K562 (cell line): ENCODE results near the gene SYNPO. TPM values are rescaled to one million over a fixed set of nuclear protein-coding genes. Genes with fewer than 3 reads are reported as not detected.

ENCODE experiments used
- ATAC-seq: fragments of 200-7000 bp; cut with Tn5 transposase; 3 replicates; pipeline ENCODE4 v1.9.1; 2020; ENCODE audit warnings: moderate library complexity
- BruUV-seq: library from RNA; stranded (reverse); fragments of 400-500 nt; replicated peaks from 2 replicates; lab custom pipeline; 2021; lab: Mats Ljungman, UMichigan
- CTCF ChIA-PET: fragments of 300-600 bp; formaldehyde crosslinking; extraction: SDS; loops from one replicate; lab custom pipeline; 2021; ENCODE audit warnings: low intra/inter-chr PET ratio; lab: Yijun Ruan, JAX
- POLR2A ChIA-PET: fragments of 300-600, 350-650 bp; sonication (Branson Sonifier 250); formaldehyde crosslinking; extraction: SDS; loops from one replicate; lab custom pipeline; 2021; ENCODE audit warnings: antibody characterized with exemption, inconsistent platforms; lab: Yijun Ruan, JAX
- DNase-seq, 4 experiments: peaks; one replicate each; pipeline versions ENCODE4 v3.0.0 to v3.0.0-alpha.2; 2011 to 2018; ENCODE audit warnings: low spot score in 3 of 4, mixed read lengths in 3 of 4; ENCODE audit errors: extremely low read depth in 1 of 4
- FAIRE-seq: peaks from 2 replicates; lab custom pipeline; 2011; peaks lifted over from hg19 to GRCh38; lab: Jason Lieb, UNC
- H2AFZ ChIP-seq: 2 replicates; pipeline ENCODE4 v1.6.0; 2011; ENCODE audit warnings: low read depth, low read length, control low read depth, inconsistent platforms
- H3K27ac ChIP-seq: fragments of 200-600 bp; 3 replicates; pipeline ENCODE4 v1.8.0; 2011; ENCODE audit warnings: low read depth, mild to moderate bottlenecking, control low read depth, inconsistent platforms, low read length, moderate library complexity, mixed read lengths; ENCODE audit errors: extremely low read depth
- H3K27me3 ChIP-seq, 2 experiments: fragments of 300-600 bp in 1 of 2; 2 replicates in 1 of 2; 3 replicates in 1 of 2; pipeline versions ENCODE4 v1.6.0 to v1.8.0; 2011; ENCODE audit warnings: inconsistent platforms in 2 of 2, low read length in 2 of 2, mild to moderate bottlenecking in 1 of 2, mixed read lengths in 1 of 2, moderate library complexity in 1 of 2; ENCODE audit not compliant: control insufficient read depth in 2 of 2, insufficient read depth in 2 of 2
- H3K36me3 ChIP-seq: fragments of 300-600 bp; 3 replicates; pipeline ENCODE4 v1.8.0; 2011; ENCODE audit warnings: mild to moderate bottlenecking, low read length, inconsistent platforms; ENCODE audit not compliant: control insufficient read depth, insufficient read depth
- H3K4me1 ChIP-seq, 2 experiments: fragments of 200-600 bp in 1 of 2; replicated peaks in 1 of 2; 2 replicates in 1 of 2; 3 replicates in 1 of 2; pipeline versions ENCODE4 v1.5.1 to v1.8.0; 2011; ENCODE audit warnings: inconsistent platforms in 2 of 2, low read length in 2 of 2, mild to moderate bottlenecking in 1 of 2, mixed read lengths in 1 of 2, moderate library complexity in 1 of 2; ENCODE audit not compliant: control insufficient read depth in 2 of 2, insufficient read depth in 2 of 2
- H3K4me2 ChIP-seq: 2 replicates; pipeline ENCODE4 v1.6.1; 2011; ENCODE audit warnings: low read length, control low read depth, inconsistent platforms, mixed read lengths; ENCODE audit not compliant: insufficient read depth
- H3K4me3 ChIP-seq: fragments of 200-600 bp; sonication (generic), shearing (Covaris generic); 2 replicates; pipeline ENCODE4 v1.5.1; 2016; ENCODE audit warnings: control low read depth, inconsistent platforms
- H3K79me2 ChIP-seq: fragments of 200-600 bp; 3 replicates; pipeline ENCODE4 v1.8.0; 2011; ENCODE audit warnings: low read length, inconsistent platforms; ENCODE audit not compliant: control insufficient read depth, insufficient read depth
- H3K9ac ChIP-seq, 2 experiments: 2 replicates each; pipeline versions ENCODE4 v1.6.0 to v1.6.1; 2011; ENCODE audit warnings: low read depth in 2 of 2, low read length in 2 of 2, control low read depth in 1 of 2, inconsistent platforms in 1 of 2, mild to moderate bottlenecking in 1 of 2, mixed read lengths in 1 of 2; ENCODE audit not compliant: insufficient read depth in 1 of 2
- H3K9me1 ChIP-seq: one replicate; pipeline ENCODE4 v1.6.0; 2011; ENCODE audit warnings: inconsistent platforms, mild to moderate bottlenecking, low read length, moderate library complexity; ENCODE audit not compliant: control insufficient read depth, insufficient read depth
- H3K9me3 ChIP-seq: replicated peaks from 2 replicates; pipeline ENCODE4 v1.5.1; 2011; ENCODE audit warnings: low read depth, low read length, inconsistent platforms; ENCODE audit not compliant: control insufficient read depth, insufficient read depth
- H4K20me1 ChIP-seq: replicated peaks from 2 replicates; pipeline ENCODE4 v1.6.1; 2011; ENCODE audit warnings: low read length, inconsistent platforms, mixed read lengths; ENCODE audit not compliant: control insufficient read depth, insufficient read depth
- E2F3 ChIP-seq: fragments of 250-450 bp; sonication (Bioruptor Pico); IDR thresholded peaks from 2 replicates; pipeline ENCODE4 v1.4.0; 2020; ENCODE audit warnings: mild to moderate bottlenecking
- EZH2 ChIP-seq: IDR thresholded peaks from 2 replicates; pipeline ENCODE4 v1.6.1; 2012; ENCODE audit warnings: low read depth, mild to moderate bottlenecking, inconsistent platforms, low read length, borderline replicate concordance
- FOSL1 ChIP-seq: fragments of 200-800 bp; sonication (Bioruptor generic); conservative IDR thresholded peaks from 2 replicates; pipeline ENCODE4 v1.6.1; 2016; ENCODE audit warnings: missing genetic modification characterization, missing compliant biosample characterization
- GTF2A2 ChIP-seq: IDR thresholded peaks from 2 replicates; pipeline ENCODE4 v1.6.1; 2016; ENCODE audit warnings: mild to moderate bottlenecking, missing genetic modification characterization, missing compliant biosample characterization
- HOXB6 ChIP-seq: fragments of 250-450 bp; sonication (Bioruptor Pico); IDR thresholded peaks from 2 replicates; pipeline ENCODE4 v1.5.1; 2022; ENCODE audit warnings: mild to moderate bottlenecking, borderline replicate concordance
- KLF13 ChIP-seq: fragments of 450-650 bp; IDR thresholded peaks from 2 replicates; pipeline ENCODE4 v1.6.1; 2016; ENCODE audit warnings: missing genetic modification characterization, low read depth, mild to moderate bottlenecking, missing compliant biosample characterization, moderate library complexity, borderline replicate concordance
- POLR2AphosphoS2 ChIP-seq: IDR thresholded peaks from 2 replicates; pipeline ENCODE4 v1.6.1; 2012; ENCODE audit warnings: low read length, improper control_type of control experiment
- STAG1 ChIP-seq: sonication (generic); formaldehyde crosslinking; IDR thresholded peaks from 2 replicates; pipeline ENCODE4 v1.5.0; 2020; ENCODE audit warnings: missing genetic modification reagents, borderline replicate concordance
- ZNF79 ChIP-seq: fragments of 250-450 bp; sonication (Bioruptor Pico); IDR thresholded peaks from 2 replicates; pipeline ENCODE4 v1.4.0; 2020; ENCODE audit warnings: low read depth, mild to moderate bottlenecking, moderate library complexity
- WGBS: fragments of 100-300 bp; shearing (Covaris generic); methylation state at CpG from one replicate; pipeline ENCODE4 v1.1.6; 2016; ENCODE audit warnings: low coverage, mixed read lengths; ENCODE audit not compliant: insufficient coverage; ENCODE audit errors: missing lambda C conversion rate; 5-methylcytosine and 5-hydroxymethylcytosine counted together
- in situ Hi-C: fragments of 300-500 bp; cut with MboI; formaldehyde crosslinking; loops from 4 replicates; pipeline ENCODE4 v1.15.0; 2018; ENCODE audit warnings: inconsistent platforms, mixed read lengths
- intact Hi-C: fragments of 100-400 bp; cut with micrococcal nuclease; formaldehyde crosslinking; loops from 2 replicates; pipeline ENCODE4 v1.14.2; 2022
- polyA plus RNA-seq, 8 experiments: library from polyadenylated mRNA; depleted of rRNA in 4 of 8; stranded (reverse) in 5 of 8; unstranded in 3 of 8; fragments of >200 nt; fragmentation: Nextera tagmentation in 2 of 8; fragmentation: Illumina TruSeq in 1 of 8; extraction: Ambion mirVana in 2 of 8; extraction: Trizol in 1 of 8; gene quantifications; 2 replicates each; pipeline versions ENCODE4 v1.2.1 to v1.2.3, GENCODE V29; 2011 to 2014; ENCODE audit warnings: inconsistent platforms in 1 of 8, missing spikeins in 1 of 8
- total RNA-seq, 7 experiments: library from RNA; depleted of rRNA in 6 of 7; stranded (reverse); fragments of >200 nt in 6 of 7; fragmentation: Illumina TruSeq in 2 of 7; extraction: Trizol in 2 of 7; gene quantifications; 2 replicates each; pipeline versions ENCODE4 v1.2.1 to v1.2.3, GENCODE V29; 2011 to 2021; ENCODE audit warnings: low replicate concordance in 1 of 7
- TF ChIP-seq, protein P1 (sequence below): sonication (generic); formaldehyde crosslinking; IDR thresholded peaks from 2 replicates; pipeline ENCODE4 v1.8.1; 2023; ENCODE audit warnings: mild to moderate bottlenecking, missing genetic modification reagents

The SYNPO gene
- total and polyA plus RNA-seq, 9 of the 15 experiments (the other 6 are each of a cell fraction or from before 2014, with no cell fraction given), result 0.01 to 0.31 (median 0.03) TPM; not detected in 4

DNA sequence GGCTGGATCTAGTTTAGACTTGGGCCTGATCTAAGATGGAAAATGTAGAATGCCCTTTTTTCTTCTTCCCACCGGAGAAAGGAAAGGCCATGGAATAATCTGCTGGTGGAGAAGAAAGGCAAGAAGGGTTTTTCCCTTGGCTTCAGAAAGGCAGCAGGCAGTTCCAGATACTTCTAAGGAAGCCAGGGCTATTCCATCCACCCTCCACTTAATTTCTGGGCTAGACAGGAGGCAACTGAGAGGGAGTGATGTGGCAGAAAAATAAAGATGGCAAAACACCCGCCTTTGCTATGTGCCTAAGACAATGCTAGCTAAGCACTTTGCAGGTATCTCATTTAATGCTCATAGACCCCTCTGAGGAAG is 30.5 kb downstream of the SYNPO start:
- POLR2A ChIA-PET, result interaction anchor here (0.7 kb wide), 1 partner anchor 21 kb away, joined by 3 read pairs; no protein-coding TSS in a partner anchor
- no peaks in the 10 kb centered on the region for H3K9me3 ChIP-seq
- H3K27me3 ChIP-seq, result peaks cover 29 to 30% of the 10 kb centered on the region in 2 experiments
- TF ChIP-seq E2F3 (CRISPR knock-in tag) (no peak), GTF2A2 (tag) (no peak), KLF13 (no peak), ZNF79 (CRISPR knock-in tag) (no peak), FOSL1 (tag) (no peak), EZH2 (no peak), POLR2AphosphoS2 (no peak), STAG1 (CRISPR knock-in tag) (no peak), HOXB6 (CRISPR knock-in tag) (no peak)
- TF ChIP-seq, protein P1, sequence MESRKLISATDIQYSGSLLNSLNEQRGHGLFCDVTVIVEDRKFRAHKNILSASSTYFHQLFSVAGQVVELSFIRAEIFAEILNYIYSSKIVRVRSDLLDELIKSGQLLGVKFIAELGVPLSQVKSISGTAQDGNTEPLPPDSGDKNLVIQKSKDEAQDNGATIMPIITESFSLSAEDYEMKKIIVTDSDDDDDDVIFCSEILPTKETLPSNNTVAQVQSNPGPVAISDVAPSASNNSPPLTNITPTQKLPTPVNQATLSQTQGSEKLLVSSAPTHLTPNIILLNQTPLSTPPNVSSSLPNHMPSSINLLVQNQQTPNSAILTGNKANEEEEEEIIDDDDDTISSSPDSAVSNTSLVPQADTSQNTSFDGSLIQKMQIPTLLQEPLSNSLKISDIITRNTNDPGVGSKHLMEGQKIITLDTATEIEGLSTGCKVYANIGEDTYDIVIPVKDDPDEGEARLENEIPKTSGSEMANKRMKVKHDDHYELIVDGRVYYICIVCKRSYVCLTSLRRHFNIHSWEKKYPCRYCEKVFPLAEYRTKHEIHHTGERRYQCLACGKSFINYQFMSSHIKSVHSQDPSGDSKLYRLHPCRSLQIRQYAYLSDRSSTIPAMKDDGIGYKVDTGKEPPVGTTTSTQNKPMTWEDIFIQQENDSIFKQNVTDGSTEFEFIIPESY (CRISPR knock-in tag), result no peak
- FAIRE-seq (no peak), DNase-seq (no peak), ATAC-seq (no peak)
- intact Hi-C loops (no loop called here), in situ Hi-C loops (no loop called here)
- WGBS, result 10% methylated on average over 2 of the region's 2 CpGs
- CTCF ChIA-PET, result no interaction called here
- H3K79me2 ChIP-seq, result no peaks in the 10 kb centered on the region
- peaks cover 0 to 13% of the 10 kb centered on the region in 2 experiments; a peak in 2 of 5 replicates for H3K4me1 ChIP-seq
- no peak overlapping the region for H3K4me3 ChIP-seq
- no peaks in the 10 kb centered on the region for H4K20me1 ChIP-seq
- H3K9me1 ChIP-seq, result no peaks in the 10 kb centered on the region
- no peak overlapping the region for H3K27ac ChIP-seq
- H3K4me2 ChIP-seq, result no peak overlapping the region
- no peaks in the 10 kb centered on the region for H3K36me3 ChIP-seq
- H2AFZ ChIP-seq, result no peak overlapping the region
- H3K9ac ChIP-seq, result no peak overlapping the region
- no TSS peak for BruUV-seq
